Measurements from ENCODE around the gene RPGRIP1.
"Not testable (repeated sequence)": the region's sequence is repeated elsewhere in the genome, so short reads cannot be mapped to it uniquely, and the experiment has no call there.

Gene RPGRIP1

GRCh38 chr14:21279783-21280182 lies at the start of gene RPGRIP1:
TSS of gene RPGRIP1 (plus strand) at chr14:21280083. CDS start at chr14:21287977, 7,894 bp downstream.
- DNase-seq: no peak

- DNase-seq: no peak
These were observed 48.7 kb upstream of the RPGRIP1 start for GRCh38 chr14:21231020-21231652.

GRCh38 chr14:21233457-21234076 lies 46.3 kb upstream of the RPGRIP1 start:
- no peak for DNase-seq

- DNase-seq: no peak
These were observed 45.8 kb upstream of the RPGRIP1 start for GRCh38 chr14:21234112-21234511.

GRCh38 chr14:21236948-21237797 lies 42.7 kb upstream of the RPGRIP1 start:
- no peak for DNase-seq

GRCh38 chr14:21238823-21239518 lies 40.9 kb upstream of the RPGRIP1 start:
- DNase-seq: no peak

- DNase-seq: no peak
These were observed 39.5 kb upstream of the RPGRIP1 start for GRCh38 chr14:21240417-21240816.

- DNase-seq: no peak
These were observed 38.6 kb upstream of the RPGRIP1 start for GRCh38 chr14:21241218-21241819.

- DNase-seq: no peak
These were observed 35.3 kb upstream of the RPGRIP1 start for GRCh38 chr14:21244544-21244943.

GRCh38 chr14:21245813-21246212 lies 34.1 kb upstream of the RPGRIP1 start:
- DNase-seq: no peak

- no peak for DNase-seq
These were observed 31.5 kb upstream of the RPGRIP1 start for GRCh38 chr14:21248338-21248737.

- no peak for DNase-seq
These were observed 31.0 kb upstream of the RPGRIP1 start for GRCh38 chr14:21248739-21249411.

- no peak for DNase-seq
These were observed 28.7 kb upstream of the RPGRIP1 start for GRCh38 chr14:21251215-21251614.

GRCh38 chr14:21252149-21252548 lies 27.7 kb upstream of the RPGRIP1 start:
- DNase-seq: no peak

GRCh38 chr14:21255385-21256101 lies 24.3 kb upstream of the RPGRIP1 start:
- DNase-seq: no peak

- not testable (repeated sequence) for DNase-seq
These were observed 23.8 kb upstream of the RPGRIP1 start for GRCh38 chr14:21256102-21256447.

GRCh38 chr14:21256539-21257393 lies 23.1 kb upstream of the RPGRIP1 start:
- no peak for DNase-seq

GRCh38 chr14:21257394-21257909 lies 22.4 kb upstream of the RPGRIP1 start:
- DNase-seq: no peak

- DNase-seq: no peak
These were observed 21.6 kb upstream of the RPGRIP1 start for GRCh38 chr14:21258005-21258888.
